Spleen (tissue), 7 donors: ENCODE data around the gene CLPX.

Source experiments
- POLR2A ChIP-seq, 3 donors: fragments of 450-650 bp; IDR thresholded peaks; one replicate each; pipeline ENCODE4 v1.5.1; 2017; ENCODE audit warnings: antibody characterized with exemption in 3 of 3, mild to moderate bottlenecking in 1 of 3
- POLR2AphosphoS5 ChIP-seq, 3 donors: sonication (generic); formaldehyde crosslinking; IDR thresholded peaks; one replicate each; pipeline ENCODE4 v1.5.1; 2017; ENCODE audit warnings: antibody characterized with exemption in 3 of 3
- TF ChIP-seq, protein P1 (sequence below), 11 experiments: fragments of 200-600 bp in 7 of 11; fragments of 450-650 bp in 4 of 11; sonication (generic) in 4 of 11; IDR thresholded peaks in 8 of 11; conservative IDR thresholded peaks in 3 of 11; 1 replicate in 7 of 11; 2 replicates in 4 of 11; pipeline versions ENCODE4 v1.4.0 to v1.8.0; 2016 to 2021; ENCODE audit warnings: antibody characterized with exemption in 11 of 11, inconsistent platforms in 4 of 11, mild to moderate bottlenecking in 1 of 11
- donor health status: DM: no; HTN: no; CAD: no; lungs with moderate emphysema.
- donor health status: DM: no; HTN: no; CAD: no.
- donor health status: DM: no; HTN: no; CAD: no.

DNA sequence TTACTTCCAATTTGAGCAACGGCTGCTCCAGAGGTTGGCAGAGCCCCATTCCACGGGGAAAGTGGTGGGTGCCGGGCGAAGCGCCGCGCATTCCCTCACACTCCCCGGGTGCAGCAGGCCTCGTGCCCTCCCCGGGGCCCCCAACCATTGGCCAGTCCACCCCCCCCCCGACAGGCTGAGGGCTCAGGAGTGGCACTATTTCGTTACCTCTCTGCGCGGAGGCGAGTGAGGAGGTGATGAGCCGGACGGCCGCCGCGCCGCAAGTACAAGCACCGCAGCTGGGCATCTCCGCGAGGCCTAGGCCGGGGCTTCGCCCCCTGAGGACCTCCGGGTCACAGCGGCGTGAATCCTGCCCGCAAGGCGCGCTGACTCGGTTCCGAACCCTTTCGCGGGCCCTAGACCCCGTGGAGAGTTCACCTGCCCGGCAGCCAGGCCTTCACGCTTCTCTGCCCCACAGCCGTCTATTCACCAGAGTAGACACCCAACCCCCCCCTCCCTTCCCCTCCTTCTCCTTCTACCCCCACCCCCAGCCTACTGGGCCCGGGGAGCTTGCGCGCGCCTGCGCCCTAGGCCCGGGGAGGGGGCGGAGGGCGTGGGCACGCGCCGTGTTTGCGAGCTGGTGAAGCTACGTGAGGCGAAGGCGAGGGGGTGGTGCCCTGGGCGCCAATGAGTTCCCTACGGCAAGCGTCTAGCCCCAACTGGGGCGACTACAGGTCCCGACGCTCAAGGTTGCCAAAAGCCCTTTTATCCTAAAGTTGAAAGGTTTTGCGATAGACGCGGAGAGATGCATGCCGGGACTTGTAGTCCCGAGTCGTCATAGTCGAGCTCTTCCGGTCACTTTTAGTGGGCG is at the start of gene CLPX:
- TF ChIP-seq POLR2AphosphoS5 (IDR thresholded peaks at IDR 0.05) (peak; percentile 87 to 92 (median 91)), POLR2A (IDR thresholded peaks at IDR 0.05) (peak in 1 of 3 donors; percentile 53)
- TF ChIP-seq, protein P1, sequence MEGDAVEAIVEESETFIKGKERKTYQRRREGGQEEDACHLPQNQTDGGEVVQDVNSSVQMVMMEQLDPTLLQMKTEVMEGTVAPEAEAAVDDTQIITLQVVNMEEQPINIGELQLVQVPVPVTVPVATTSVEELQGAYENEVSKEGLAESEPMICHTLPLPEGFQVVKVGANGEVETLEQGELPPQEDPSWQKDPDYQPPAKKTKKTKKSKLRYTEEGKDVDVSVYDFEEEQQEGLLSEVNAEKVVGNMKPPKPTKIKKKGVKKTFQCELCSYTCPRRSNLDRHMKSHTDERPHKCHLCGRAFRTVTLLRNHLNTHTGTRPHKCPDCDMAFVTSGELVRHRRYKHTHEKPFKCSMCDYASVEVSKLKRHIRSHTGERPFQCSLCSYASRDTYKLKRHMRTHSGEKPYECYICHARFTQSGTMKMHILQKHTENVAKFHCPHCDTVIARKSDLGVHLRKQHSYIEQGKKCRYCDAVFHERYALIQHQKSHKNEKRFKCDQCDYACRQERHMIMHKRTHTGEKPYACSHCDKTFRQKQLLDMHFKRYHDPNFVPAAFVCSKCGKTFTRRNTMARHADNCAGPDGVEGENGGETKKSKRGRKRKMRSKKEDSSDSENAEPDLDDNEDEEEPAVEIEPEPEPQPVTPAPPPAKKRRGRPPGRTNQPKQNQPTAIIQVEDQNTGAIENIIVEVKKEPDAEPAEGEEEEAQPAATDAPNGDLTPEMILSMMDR (IDR thresholded peaks at IDR 0.05 in 8 of 11, conservative IDR thresholded peaks at IDR 0.05 in 3 of 11) = peak in 1 of 11 experiments; percentile 14
